K562 (cell line): ENCODE results near the gene MCM7. TPM values are rescaled to one million over a fixed set of nuclear protein-coding genes. Genes with fewer than 3 reads are reported as not detected.
A peak's percentile ranks its signal among the peaks of the same experiment; 100 is the strongest.

Source experiments
- ATAC-seq: fragments of 200-7000 bp; cut with Tn5 transposase; 3 replicates; pipeline ENCODE4 v1.9.1; 2020; ENCODE audit warnings: moderate library complexity
- BruUV-seq: library from RNA; stranded (reverse); fragments of 400-500 nt; replicated peaks from 2 replicates; lab custom pipeline; 2021; lab: Mats Ljungman, UMichigan
- CTCF ChIA-PET: fragments of 300-600 bp; formaldehyde crosslinking; extraction: SDS; loops from one replicate; lab custom pipeline; 2021; ENCODE audit warnings: low intra/inter-chr PET ratio; lab: Yijun Ruan, JAX
- POLR2A ChIA-PET: fragments of 300-600, 350-650 bp; sonication (Branson Sonifier 250); formaldehyde crosslinking; extraction: SDS; loops from one replicate; lab custom pipeline; 2021; ENCODE audit warnings: antibody characterized with exemption, inconsistent platforms; lab: Yijun Ruan, JAX
- DNase-seq, 4 experiments: peaks; one replicate each; pipeline versions ENCODE4 v3.0.0 to v3.0.0-alpha.2; 2011 to 2018; ENCODE audit warnings: low spot score in 3 of 4, mixed read lengths in 3 of 4; ENCODE audit errors: extremely low read depth in 1 of 4
- FAIRE-seq: peaks from 2 replicates; lab custom pipeline; 2011; peaks lifted over from hg19 to GRCh38; lab: Jason Lieb, UNC
- H2AFZ ChIP-seq: 2 replicates; pipeline ENCODE4 v1.6.0; 2011; ENCODE audit warnings: low read depth, low read length, control low read depth, inconsistent platforms
- H3K27ac ChIP-seq: fragments of 200-600 bp; 3 replicates; pipeline ENCODE4 v1.8.0; 2011; ENCODE audit warnings: low read depth, mild to moderate bottlenecking, control low read depth, inconsistent platforms, low read length, moderate library complexity, mixed read lengths; ENCODE audit errors: extremely low read depth
- H3K27me3 ChIP-seq, 2 experiments: fragments of 300-600 bp in 1 of 2; 2 replicates in 1 of 2; 3 replicates in 1 of 2; pipeline versions ENCODE4 v1.6.0 to v1.8.0; 2011; ENCODE audit warnings: inconsistent platforms in 2 of 2, low read length in 2 of 2, mild to moderate bottlenecking in 1 of 2, mixed read lengths in 1 of 2, moderate library complexity in 1 of 2; ENCODE audit not compliant: control insufficient read depth in 2 of 2, insufficient read depth in 2 of 2
- H3K36me3 ChIP-seq: fragments of 300-600 bp; 3 replicates; pipeline ENCODE4 v1.8.0; 2011; ENCODE audit warnings: mild to moderate bottlenecking, low read length, inconsistent platforms; ENCODE audit not compliant: control insufficient read depth, insufficient read depth
- H3K4me1 ChIP-seq, 2 experiments: fragments of 200-600 bp in 1 of 2; replicated peaks in 1 of 2; 2 replicates in 1 of 2; 3 replicates in 1 of 2; pipeline versions ENCODE4 v1.5.1 to v1.8.0; 2011; ENCODE audit warnings: inconsistent platforms in 2 of 2, low read length in 2 of 2, mild to moderate bottlenecking in 1 of 2, mixed read lengths in 1 of 2, moderate library complexity in 1 of 2; ENCODE audit not compliant: control insufficient read depth in 2 of 2, insufficient read depth in 2 of 2
- H3K4me2 ChIP-seq: 2 replicates; pipeline ENCODE4 v1.6.1; 2011; ENCODE audit warnings: low read length, control low read depth, inconsistent platforms, mixed read lengths; ENCODE audit not compliant: insufficient read depth
- H3K4me3 ChIP-seq: fragments of 200-600 bp; sonication (generic), shearing (Covaris generic); 2 replicates; pipeline ENCODE4 v1.5.1; 2016; ENCODE audit warnings: control low read depth, inconsistent platforms
- H3K79me2 ChIP-seq: fragments of 200-600 bp; 3 replicates; pipeline ENCODE4 v1.8.0; 2011; ENCODE audit warnings: low read length, inconsistent platforms; ENCODE audit not compliant: control insufficient read depth, insufficient read depth
- H3K9ac ChIP-seq, 2 experiments: 2 replicates each; pipeline versions ENCODE4 v1.6.0 to v1.6.1; 2011; ENCODE audit warnings: low read depth in 2 of 2, low read length in 2 of 2, control low read depth in 1 of 2, inconsistent platforms in 1 of 2, mild to moderate bottlenecking in 1 of 2, mixed read lengths in 1 of 2; ENCODE audit not compliant: insufficient read depth in 1 of 2
- H3K9me1 ChIP-seq: one replicate; pipeline ENCODE4 v1.6.0; 2011; ENCODE audit warnings: inconsistent platforms, mild to moderate bottlenecking, low read length, moderate library complexity; ENCODE audit not compliant: control insufficient read depth, insufficient read depth
- H3K9me3 ChIP-seq: replicated peaks from 2 replicates; pipeline ENCODE4 v1.5.1; 2011; ENCODE audit warnings: low read depth, low read length, inconsistent platforms; ENCODE audit not compliant: control insufficient read depth, insufficient read depth
- H4K20me1 ChIP-seq: replicated peaks from 2 replicates; pipeline ENCODE4 v1.6.1; 2011; ENCODE audit warnings: low read length, inconsistent platforms, mixed read lengths; ENCODE audit not compliant: control insufficient read depth, insufficient read depth
- CCAR2 ChIP-seq: fragments of 200-400 bp; formaldehyde crosslinking; IDR thresholded peaks from 2 replicates; pipeline ENCODE4 v1.6.1; 2017; ENCODE audit warnings: mild to moderate bottlenecking, low read depth, low read length
- GATA2 ChIP-seq: sonication (generic); formaldehyde crosslinking; IDR thresholded peaks from 2 replicates; pipeline ENCODE4 v1.4.0; 2020; ENCODE audit warnings: mild to moderate bottlenecking, missing genetic modification reagents
- MAZ ChIP-seq, 2 experiments: fragments of 450-650 bp in 1 of 2; sonication (generic) in 1 of 2; formaldehyde crosslinking; IDR thresholded peaks in 1 of 2; conservative IDR thresholded peaks in 1 of 2; 2 replicates each; pipeline versions ENCODE4 v1.4.0 to v1.5.0; 2020; ENCODE audit warnings: mild to moderate bottlenecking in 1 of 2, missing genetic modification reagents in 1 of 2
- MBD2 ChIP-seq: sonication (generic); IDR thresholded peaks from 2 replicates; pipeline ENCODE4 v1.6.1; 2016; ENCODE audit warnings: low read depth, borderline replicate concordance
- NCOA6 ChIP-seq: fragments of 450-650 bp; IDR thresholded peaks from 2 replicates; pipeline ENCODE4 v1.6.1; 2017; ENCODE audit warnings: mild to moderate bottlenecking
- NFE2 ChIP-seq: IDR thresholded peaks from 2 replicates; pipeline ENCODE4 v1.6.1; 2014; ENCODE audit warnings: antibody characterized with exemption, low read depth
- NONO ChIP-seq, 2 experiments: fragments of 200-400 bp in 1 of 2; fragments of 450-650 bp in 1 of 2; formaldehyde crosslinking in 1 of 2; IDR thresholded peaks; 2 replicates each; pipeline ENCODE4 v1.6.1; 2017; ENCODE audit warnings: low read depth in 2 of 2, mild to moderate bottlenecking in 2 of 2, moderate library complexity in 2 of 2, low read length in 1 of 2
- POLR2B ChIP-seq: fragments of 450-650 bp; IDR thresholded peaks from 2 replicates; pipeline ENCODE4 v1.6.1; 2018; ENCODE audit warnings: low read depth; ENCODE audit not compliant: partially characterized antibody
- RBFOX2 ChIP-seq: fragments of 200-400 bp; formaldehyde crosslinking; IDR thresholded peaks from 2 replicates; pipeline ENCODE4 v1.6.1; 2017; ENCODE audit warnings: low read depth, mild to moderate bottlenecking, low read length, moderate library complexity
- SMARCE1 ChIP-seq: fragments of 450-650 bp; IDR thresholded peaks from 2 replicates; pipeline ENCODE4 v1.7.1; 2016; ENCODE audit warnings: mild to moderate bottlenecking
- ZNF57 ChIP-seq: fragments of 450-650 bp; formaldehyde crosslinking; IDR thresholded peaks from 2 replicates; pipeline ENCODE4 v1.4.0; 2020; ENCODE audit warnings: mild to moderate bottlenecking, moderate library complexity
- WGBS: fragments of 100-300 bp; shearing (Covaris generic); methylation state at CpG from one replicate; pipeline ENCODE4 v1.1.6; 2016; ENCODE audit warnings: low coverage, mixed read lengths; ENCODE audit not compliant: insufficient coverage; ENCODE audit errors: missing lambda C conversion rate; 5-methylcytosine and 5-hydroxymethylcytosine counted together
- in situ Hi-C: fragments of 300-500 bp; cut with MboI; formaldehyde crosslinking; loops from 4 replicates; pipeline ENCODE4 v1.15.0; 2018; ENCODE audit warnings: inconsistent platforms, mixed read lengths
- intact Hi-C: fragments of 100-400 bp; cut with micrococcal nuclease; formaldehyde crosslinking; loops from 2 replicates; pipeline ENCODE4 v1.14.2; 2022
- polyA plus RNA-seq, 8 experiments: library from polyadenylated mRNA; depleted of rRNA in 4 of 8; stranded (reverse) in 5 of 8; unstranded in 3 of 8; fragments of >200 nt; fragmentation: Nextera tagmentation in 2 of 8; fragmentation: Illumina TruSeq in 1 of 8; extraction: Ambion mirVana in 2 of 8; extraction: Trizol in 1 of 8; gene quantifications; 2 replicates each; pipeline versions ENCODE4 v1.2.1 to v1.2.3, GENCODE V29; 2011 to 2014; ENCODE audit warnings: inconsistent platforms in 1 of 8, missing spikeins in 1 of 8
- total RNA-seq, 7 experiments: library from RNA; depleted of rRNA in 6 of 7; stranded (reverse); fragments of >200 nt in 6 of 7; fragmentation: Illumina TruSeq in 2 of 7; extraction: Trizol in 2 of 7; gene quantifications; 2 replicates each; pipeline versions ENCODE4 v1.2.1 to v1.2.3, GENCODE V29; 2011 to 2021; ENCODE audit warnings: low replicate concordance in 1 of 7
- TF ChIP-seq, protein P1 (sequence below): fragments of 450-650 bp; IDR thresholded peaks from 2 replicates; pipeline ENCODE4 v1.7.1; 2018; ENCODE audit warnings: mild to moderate bottlenecking, low read depth; ENCODE audit not compliant: partially characterized antibody
- TF ChIP-seq, protein P2 (sequence below): fragments of 250-450 bp; sonication (Bioruptor Pico); IDR thresholded peaks from 2 replicates; pipeline ENCODE4 v1.9.0; 2021; ENCODE audit warnings: mild to moderate bottlenecking
- TF ChIP-seq, protein P3 (sequence below): sonication (generic); formaldehyde crosslinking; IDR thresholded peaks from 2 replicates; pipeline ENCODE4 v1.4.0; 2020; ENCODE audit warnings: mild to moderate bottlenecking, missing genetic modification reagents

Gene MCM7
- total and polyA plus RNA-seq, 9 of the 15 experiments (the other 6 are each of a cell fraction or from before 2014, with no cell fraction given) = 329 to 856 (median 437) TPM

DNA sequence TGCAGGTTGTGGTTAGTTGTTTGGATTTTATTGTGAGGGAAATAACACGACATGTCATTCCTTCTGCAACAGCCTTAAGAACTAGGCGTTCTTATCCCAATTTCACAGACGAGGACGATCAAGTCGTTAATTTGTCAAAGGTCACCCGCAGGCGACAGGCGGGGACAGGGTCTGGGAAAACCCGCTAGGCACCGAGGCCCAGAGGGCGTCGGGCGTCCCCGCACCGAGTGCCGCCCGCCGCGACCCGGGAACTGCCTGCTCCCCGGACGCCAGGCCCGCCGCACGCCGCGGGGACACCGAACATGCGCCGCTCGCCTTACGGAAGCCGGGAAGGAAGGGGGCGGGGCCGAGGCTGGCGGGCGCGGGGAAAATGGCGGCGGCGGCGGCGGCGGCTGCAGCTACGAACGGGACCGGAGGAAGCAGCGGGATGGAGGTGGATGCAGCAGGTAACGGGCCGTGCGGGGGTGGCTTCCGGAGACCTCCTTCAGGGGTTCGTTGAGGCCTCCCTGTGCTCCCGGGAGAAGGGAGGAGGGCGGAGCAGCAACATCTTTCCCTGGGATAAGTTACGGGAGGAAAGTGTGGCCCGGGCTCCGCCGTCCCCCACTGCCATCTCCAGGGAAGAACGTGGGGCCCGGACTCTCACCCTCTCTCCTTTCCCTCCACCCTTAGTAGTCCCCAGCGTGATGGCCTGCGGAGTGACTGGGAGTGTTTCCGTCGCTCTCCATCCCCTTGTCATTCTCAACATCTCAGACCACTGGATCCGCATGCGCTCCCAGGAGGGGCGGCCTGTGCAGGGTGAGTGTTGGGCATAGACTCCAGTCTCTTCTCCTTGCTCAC lies 12.4 kb downstream of the MCM7 start, which contains the start of gene COPS6:
Gene COPS6 (plus strand): TSS at position 349 of the 837 bp plus-strand sequence. CDS start 22 bp downstream, at position 371.
- Histone ChIP-seq H3K27me3 (no peaks in the 10 kb centered on the region), H3K9ac (peak within 1 kb of the TSS; percentile 96 to 97), H3K27ac (peak within 1 kb of the TSS; percentile 97), H3K36me3 (peaks cover 41% of the 10 kb centered on the region), H2AFZ (peak within 1 kb of the TSS; percentile 98), H3K79me2 (peaks cover 19% of the 10 kb centered on the region), H4K20me1 (peaks cover 20% of the 10 kb centered on the region), H3K4me1 (peaks cover 23 to 26% of the 10 kb centered on the region in 2 experiments), H3K9me3 (no peaks in the 10 kb centered on the region), H3K9me1 (no peaks in the 10 kb centered on the region), H3K4me2 (peak within 1 kb of the TSS; percentile 96), H3K4me3 (peak within 1 kb of the TSS; percentile 87)
- under 1% methylated on average over 54 of the region's 68 CpGs for WGBS
- ATAC-seq = peak; percentile 66
- in situ Hi-C loops (no loop called here), intact Hi-C loops (no loop called here)
- ChIA-PET POLR2A (interaction anchor here (0.6 to 7.9 kb wide), 6 partner anchors 9 to 594 kb away, joined by 3 to 115 read pairs (median 3); partner anchors contain the start of genes AP4M1, LAMTOR4 and MCM7), CTCF (interaction anchor here (0.6 kb wide), 1 partner anchor 44 kb away, joined by 3 read pairs; no protein-coding TSS in a partner anchor)
- DNase-seq = peak; percentile 87 to 92 (median 90)
- BruUV-seq = TSS peak; percentile 55
- peak; percentile 64 for FAIRE-seq
- no peak for TF ChIP-seq NCOA6
- TF ChIP-seq, protein P1, sequence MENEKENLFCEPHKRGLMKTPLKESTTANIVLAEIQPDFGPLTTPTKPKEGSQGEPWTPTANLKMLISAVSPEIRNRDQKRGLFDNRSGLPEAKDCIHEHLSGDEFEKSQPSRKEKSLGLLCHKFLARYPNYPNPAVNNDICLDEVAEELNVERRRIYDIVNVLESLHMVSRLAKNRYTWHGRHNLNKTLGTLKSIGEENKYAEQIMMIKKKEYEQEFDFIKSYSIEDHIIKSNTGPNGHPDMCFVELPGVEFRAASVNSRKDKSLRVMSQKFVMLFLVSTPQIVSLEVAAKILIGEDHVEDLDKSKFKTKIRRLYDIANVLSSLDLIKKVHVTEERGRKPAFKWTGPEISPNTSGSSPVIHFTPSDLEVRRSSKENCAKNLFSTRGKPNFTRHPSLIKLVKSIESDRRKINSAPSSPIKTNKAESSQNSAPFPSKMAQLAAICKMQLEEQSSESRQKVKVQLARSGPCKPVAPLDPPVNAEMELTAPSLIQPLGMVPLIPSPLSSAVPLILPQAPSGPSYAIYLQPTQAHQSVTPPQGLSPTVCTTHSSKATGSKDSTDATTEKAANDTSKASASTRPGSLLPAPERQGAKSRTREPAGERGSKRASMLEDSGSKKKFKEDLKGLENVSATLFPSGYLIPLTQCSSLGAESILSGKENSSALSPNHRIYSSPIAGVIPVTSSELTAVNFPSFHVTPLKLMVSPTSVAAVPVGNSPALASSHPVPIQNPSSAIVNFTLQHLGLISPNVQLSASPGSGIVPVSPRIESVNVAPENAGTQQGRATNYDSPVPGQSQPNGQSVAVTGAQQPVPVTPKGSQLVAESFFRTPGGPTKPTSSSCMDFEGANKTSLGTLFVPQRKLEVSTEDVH = peak; percentile 62
- peak; percentile 47 to 76; a peak in 2 of 4 replicates for TF ChIP-seq NONO (IDR thresholded peaks at IDR 0.05; ENCODE audit: low read depth in 2 of 2, low read length in 1 of 2)
- peak; percentile 99 for TF ChIP-seq RBFOX2
- TF ChIP-seq CCAR2 = no peak
- TF ChIP-seq, protein P2, sequence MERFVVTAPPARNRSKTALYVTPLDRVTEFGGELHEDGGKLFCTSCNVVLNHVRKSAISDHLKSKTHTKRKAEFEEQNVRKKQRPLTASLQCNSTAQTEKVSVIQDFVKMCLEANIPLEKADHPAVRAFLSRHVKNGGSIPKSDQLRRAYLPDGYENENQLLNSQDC (CRISPR knock-in tag) = peak; percentile 58
- peak; percentile 83 to 88 for TF ChIP-seq MAZ (CRISPR knock-in tag; conservative IDR thresholded peaks at IDR 0.05 in 1 of 2, IDR thresholded peaks at IDR 0.05 in 1 of 2)
- TF ChIP-seq POLR2B = peak; percentile 79
- no peak; the same call in 1 of the 2 replicates for TF ChIP-seq SMARCE1
- no peak for TF ChIP-seq GATA2 (CRISPR knock-in tag)
- peak; percentile 63; the same call in 1 of the 2 replicates for TF ChIP-seq MBD2
- TF ChIP-seq ZNF57 (CRISPR knock-in tag) = peak; percentile 6; the same call in 1 of the 2 replicates
- TF ChIP-seq NFE2 = peak; percentile 18; the same call in 1 of the 2 replicates
- TF ChIP-seq, protein P3, sequence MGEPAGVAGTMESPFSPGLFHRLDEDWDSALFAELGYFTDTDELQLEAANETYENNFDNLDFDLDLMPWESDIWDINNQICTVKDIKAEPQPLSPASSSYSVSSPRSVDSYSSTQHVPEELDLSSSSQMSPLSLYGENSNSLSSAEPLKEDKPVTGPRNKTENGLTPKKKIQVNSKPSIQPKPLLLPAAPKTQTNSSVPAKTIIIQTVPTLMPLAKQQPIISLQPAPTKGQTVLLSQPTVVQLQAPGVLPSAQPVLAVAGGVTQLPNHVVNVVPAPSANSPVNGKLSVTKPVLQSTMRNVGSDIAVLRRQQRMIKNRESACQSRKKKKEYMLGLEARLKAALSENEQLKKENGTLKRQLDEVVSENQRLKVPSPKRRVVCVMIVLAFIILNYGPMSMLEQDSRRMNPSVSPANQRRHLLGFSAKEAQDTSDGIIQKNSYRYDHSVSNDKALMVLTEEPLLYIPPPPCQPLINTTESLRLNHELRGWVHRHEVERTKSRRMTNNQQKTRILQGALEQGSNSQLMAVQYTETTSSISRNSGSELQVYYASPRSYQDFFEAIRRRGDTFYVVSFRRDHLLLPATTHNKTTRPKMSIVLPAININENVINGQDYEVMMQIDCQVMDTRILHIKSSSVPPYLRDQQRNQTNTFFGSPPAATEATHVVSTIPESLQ = 0 out of 2 replicates have a peak, but pooled peaks have one; percentile 26
